Naive thymus-derived CD4-positive, alpha-beta T cell (primary cell): ENCODE results near the gene TIAL1. TPM values are rescaled to one million over a fixed set of nuclear protein-coding genes. Genes with fewer than 3 reads are reported as not detected.

ENCODE experiments used
- ATAC-seq: fragments of 150-1000 bp; cut with Tn5 transposase; 2 replicates; pipeline ENCODE4 v1.10.0; 2021; ENCODE audit warnings: mild to moderate bottlenecking, moderate library complexity
- CTCF ChIA-PET: fragments of 350-600 bp; sonication (Branson Sonifier 250); formaldehyde crosslinking; loops from one replicate; lab custom pipeline; 2021; ENCODE audit warnings: antibody characterized with exemption; lab: Charles Lee
- POLR2A ChIA-PET: fragments of 350-600 bp; sonication (Branson Sonifier 250); formaldehyde crosslinking; loops from one replicate; lab custom pipeline; 2021; ENCODE audit warnings: antibody characterized with exemption, inconsistent platforms; lab: Charles Lee
- DNase-seq, 9 donors: peaks; one replicate each; pipeline versions ENCODE4 v3.0.0 to v3.0.0-alpha.2; 2020 to 2022; ENCODE audit warnings: mixed read lengths in 1 of 9
- H3K27ac ChIP-seq: one replicate; pipeline ENCODE4 v1.7.0; 2013; ENCODE audit warnings: mild to moderate bottlenecking, low read depth, low read length, moderate library complexity
- H3K27me3 ChIP-seq, 2 donors: one replicate each; pipeline ENCODE4 v1.7.0; 2013; ENCODE audit warnings: low read length in 2 of 2, mild to moderate bottlenecking in 2 of 2, moderate library complexity in 2 of 2; ENCODE audit not compliant: control insufficient read depth in 2 of 2, insufficient read depth in 2 of 2
- H3K36me3 ChIP-seq, 3 experiments: 1 replicate in 2 of 3; 2 replicates in 1 of 3; pipeline ENCODE4 v1.7.0; 2013; ENCODE audit warnings: low read length in 3 of 3, mild to moderate bottlenecking in 3 of 3, moderate library complexity in 1 of 3; ENCODE audit not compliant: insufficient read depth in 3 of 3, control insufficient read depth in 2 of 3
- H3K4me1 ChIP-seq, 2 donors: one replicate each; pipeline ENCODE4 v1.7.0; 2013; ENCODE audit warnings: low read length in 2 of 2, mild to moderate bottlenecking in 2 of 2, moderate library complexity in 1 of 2; ENCODE audit not compliant: control insufficient read depth in 2 of 2, insufficient read depth in 2 of 2
- H3K4me3 ChIP-seq: 2 replicates; pipeline ENCODE4 v1.7.0; 2013; ENCODE audit warnings: mild to moderate bottlenecking, low read length
- H3K9me3 ChIP-seq, 3 experiments: 1 replicate in 2 of 3; 2 replicates in 1 of 3; pipeline ENCODE4 v1.7.0; 2013; ENCODE audit warnings: low read length in 3 of 3; ENCODE audit not compliant: control insufficient read depth in 2 of 3
- H3K27ac Mint-ChIP-seq, 9 donors: one replicate each; pipeline ENCODE4 v1.8.0; 2020 to 2022; ENCODE audit warnings: mixed read lengths in 9 of 9, mild to moderate bottlenecking in 8 of 9, moderate library complexity in 5 of 9, inconsistent platforms in 2 of 9
- H3K27me3 Mint-ChIP-seq, 5 donors: one replicate each; pipeline ENCODE4 v1.8.0; 2021 to 2022; ENCODE audit warnings: mixed read lengths in 5 of 5, mild to moderate bottlenecking in 1 of 5
- H3K36me3 Mint-ChIP-seq, 5 donors: one replicate each; pipeline ENCODE4 v1.8.0; 2020 to 2022; ENCODE audit warnings: mixed read lengths in 5 of 5, mild to moderate bottlenecking in 3 of 5, inconsistent platforms in 1 of 5
- H3K4me1 Mint-ChIP-seq, 7 donors: one replicate each; pipeline ENCODE4 v1.8.0; 2020 to 2022; ENCODE audit warnings: mixed read lengths in 7 of 7, mild to moderate bottlenecking in 3 of 7, inconsistent platforms in 1 of 7
- H3K4me3 Mint-ChIP-seq, 10 donors: one replicate each; pipeline ENCODE4 v1.8.0; 2020 to 2022; ENCODE audit warnings: mild to moderate bottlenecking in 10 of 10, mixed read lengths in 10 of 10, moderate library complexity in 6 of 10, inconsistent platforms in 2 of 10
- H3K9me3 Mint-ChIP-seq, 11 donors: one replicate each; pipeline ENCODE4 v1.8.0; 2020 to 2022; ENCODE audit warnings: mixed read lengths in 11 of 11, mild to moderate bottlenecking in 4 of 11, inconsistent platforms in 1 of 11, moderate library complexity in 1 of 11
- intact Hi-C, 2 donors: fragments of 100-400 bp; cut with micrococcal nuclease; formaldehyde crosslinking; loops; one replicate each; pipeline ENCODE4 v1.15.1; 2023
- polyA plus RNA-seq, 2 donors: library from polyadenylated mRNA; unstranded; fragments of 300-500 nt; fragmentation: Illumina TruSeq; gene quantifications; one replicate each; pipeline ENCODE4 v1.2.3, GENCODE V29; 2021
- total RNA-seq, 6 experiments: library from RNA in 5 of 6; stranded (reverse) in 5 of 6; gene quantifications; 1 replicate in 5 of 6; 2 replicates in 1 of 6; pipeline ENCODE4 v1.2.3 and lab custom pipeline; 2021 to 2026

The TIAL1 gene
- total and polyA plus RNA-seq, 7 experiments from 2014 or later: 10.5 to 228 (median 171) TPM

- H3K36me3 ChIP-seq: no peaks in the 10 kb centered on the region
- H3K9me3 ChIP-seq: peaks cover 0 to 9% (median 0%) of the 10 kb centered on the region in 3 experiments
- peaks cover 0 to 27% of the 10 kb centered on the region in 2 donors for H3K4me1 ChIP-seq
- Mint-ChIP-seq H3K4me3 (no peak overlapping the region), H3K9me3 (peaks cover 0 to 6% (median 0%) of the 10 kb centered on the region in 11 donors), H3K4me1 (peaks cover 8 to 24% (median 15%) of the 10 kb centered on the region in 7 donors), H3K36me3 (no peaks in the 10 kb centered on the region), H3K27me3 (no peaks in the 10 kb centered on the region), H3K27ac (no peak overlapping the region)
- H3K27ac ChIP-seq: no peak overlapping the region
- H3K27me3 ChIP-seq: no peaks in the 10 kb centered on the region
- intact Hi-C loops: no loop called here
- POLR2A ChIA-PET: interaction anchor here (0.5 kb wide), 1 partner anchor 351 kb away, joined by 3 read pairs; no protein-coding TSS in a partner anchor
- no peak overlapping the region for H3K4me3 ChIP-seq
- CTCF ChIA-PET: no interaction called here
- ATAC-seq (no peak), DNase-seq (no peak)
Observed at GRCh38 chr10:119640875-119641526, 44.2 kb upstream of the TIAL1 start.

GRCh38 chr10:119640384-119640783 lies 43.6 kb upstream of the TIAL1 start:
- Mint-ChIP-seq H3K27ac (no peak overlapping the region), H3K36me3 (no peaks in the 10 kb centered on the region), H3K9me3 (peaks cover 0 to 5% (median 0%) of the 10 kb centered on the region in 11 donors), H3K4me3 (no peak overlapping the region), H3K4me1 (peaks cover 8 to 24% (median 15%) of the 10 kb centered on the region in 7 donors), H3K27me3 (no peaks in the 10 kb centered on the region)
- DNase-seq (no peak), ATAC-seq (no peak)
- H3K36me3 ChIP-seq: no peaks in the 10 kb centered on the region
- H3K4me1 ChIP-seq: peaks cover 0 to 27% of the 10 kb centered on the region in 2 donors
- intact Hi-C loops: no loop called here
- CTCF ChIA-PET: interaction anchor here (0.8 kb wide), 1 partner anchor 219 kb away, joined by 3 read pairs; no protein-coding TSS in a partner anchor
- POLR2A ChIA-PET: no interaction called here
- H3K9me3 ChIP-seq: peaks cover 0 to 9% (median 0%) of the 10 kb centered on the region in 3 experiments
- H3K27ac ChIP-seq: no peak overlapping the region
- H3K27me3 ChIP-seq: no peaks in the 10 kb centered on the region
- H3K4me3 ChIP-seq: no peak overlapping the region

GRCh38 chr10:119638982-119639381 lies 42.2 kb upstream of the TIAL1 start:
- H3K4me3 Mint-ChIP-seq: no peak overlapping the region
- DNase-seq (no peak), ATAC-seq (no peak)
- H3K27ac Mint-ChIP-seq: no peak overlapping the region
- peaks cover 0 to 26% of the 10 kb centered on the region in 2 donors for H3K4me1 ChIP-seq
- peaks cover 8 to 24% (median 15%) of the 10 kb centered on the region in 7 donors for H3K4me1 Mint-ChIP-seq
- H3K27ac ChIP-seq: no peak overlapping the region
- H3K4me3 ChIP-seq: no peak overlapping the region
- H3K27me3 Mint-ChIP-seq: no peaks in the 10 kb centered on the region
- H3K36me3 ChIP-seq: no peaks in the 10 kb centered on the region
- no peaks in the 10 kb centered on the region for H3K9me3 ChIP-seq
- H3K9me3 Mint-ChIP-seq: peaks cover 0 to 5% (median 0%) of the 10 kb centered on the region in 11 donors
- intact Hi-C loops: no loop called here
- ChIA-PET CTCF (no interaction called here), POLR2A (no interaction called here)
- no peaks in the 10 kb centered on the region for H3K27me3 ChIP-seq
- no peaks in the 10 kb centered on the region for H3K36me3 Mint-ChIP-seq

GRCh38 chr10:119637631-119638030 lies 40.9 kb upstream of the TIAL1 start:
- H3K27ac Mint-ChIP-seq: no peak overlapping the region
- Histone ChIP-seq H3K4me3 (no peak overlapping the region), H3K36me3 (no peaks in the 10 kb centered on the region), H3K4me1 (peaks cover 0 to 13% of the 10 kb centered on the region in 2 donors), H3K9me3 (no peaks in the 10 kb centered on the region), H3K27ac (no peak overlapping the region), H3K27me3 (no peaks in the 10 kb centered on the region)
- peaks cover 3 to 14% (median 5%) of the 10 kb centered on the region in 7 donors for H3K4me1 Mint-ChIP-seq
- ATAC-seq (no peak), DNase-seq (no peak)
- POLR2A ChIA-PET: no interaction called here
- no peaks in the 10 kb centered on the region for H3K9me3 Mint-ChIP-seq
- no peak overlapping the region for H3K4me3 Mint-ChIP-seq
- H3K36me3 Mint-ChIP-seq: no peaks in the 10 kb centered on the region
- no peaks in the 10 kb centered on the region for H3K27me3 Mint-ChIP-seq
- intact Hi-C loops: no loop called here
- CTCF ChIA-PET: no interaction called here

- H3K4me3 ChIP-seq: no peak overlapping the region
- Mint-ChIP-seq H3K36me3 (no peaks in the 10 kb centered on the region), H3K4me3 (no peak overlapping the region), H3K4me1 (no peaks in the 10 kb centered on the region), H3K27me3 (no peaks in the 10 kb centered on the region), H3K9me3 (no peaks in the 10 kb centered on the region), H3K27ac (no peak overlapping the region)
- no peak for DNase-seq
- H3K36me3 ChIP-seq: no peaks in the 10 kb centered on the region
- intact Hi-C loops: no loop called here
- no peaks in the 10 kb centered on the region for H3K27me3 ChIP-seq
- ATAC-seq: no peak
- ChIA-PET POLR2A (interaction anchor here (0.7 kb wide), 1 partner anchor 8 kb away, joined by 3 read pairs; no protein-coding TSS in a partner anchor), CTCF (no interaction called here)
- H3K9me3 ChIP-seq: no peaks in the 10 kb centered on the region
- H3K4me1 ChIP-seq: no peaks in the 10 kb centered on the region
- H3K27ac ChIP-seq: no peak overlapping the region
Observed at GRCh38 chr10:119634219-119634544, 37.4 kb upstream of the TIAL1 start.

- no peak for ATAC-seq
- Histone ChIP-seq H3K27me3 (no peaks in the 10 kb centered on the region), H3K9me3 (no peaks in the 10 kb centered on the region), H3K36me3 (no peaks in the 10 kb centered on the region), H3K27ac (no peak overlapping the region), H3K4me3 (no peak overlapping the region), H3K4me1 (no peaks in the 10 kb centered on the region)
- Mint-ChIP-seq H3K4me1 (no peaks in the 10 kb centered on the region), H3K27me3 (no peaks in the 10 kb centered on the region), H3K4me3 (no peak overlapping the region), H3K36me3 (no peaks in the 10 kb centered on the region), H3K27ac (no peak overlapping the region), H3K9me3 (no peaks in the 10 kb centered on the region)
- no peak for DNase-seq
- POLR2A ChIA-PET: interaction anchor here (0.7 kb wide), 1 partner anchor 8 kb away, joined by 3 read pairs; no protein-coding TSS in a partner anchor
- intact Hi-C loops: no loop called here
- CTCF ChIA-PET: no interaction called here
Observed at GRCh38 chr10:119633538-119634218, 36.9 kb upstream of the TIAL1 start.
